ENCODE results near the gene PDGFRA. TPM values are rescaled to one million over a fixed set of nuclear protein-coding genes. Genes with fewer than 3 reads are reported as not detected.

PDGFRA gene
- total and polyA plus RNA-seq, 2 donors = 9.2 to 10.0 TPM

Other genes with a start within 250 kb of the PDGFRA start
- gene CHIC2, start 164.7 kb upstream of the PDGFRA start, total RNA-seq = 36.5 TPM
- gene CHIC2, start 164.7 kb upstream of the PDGFRA start, polyA plus RNA-seq = 25.9 TPM
- not detected for gene GSX2, start 129.1 kb upstream of the PDGFRA start, total RNA-seq
- gene GSX2, start 129.1 kb upstream of the PDGFRA start, polyA plus RNA-seq = 0.14 TPM

All from thymus (tissue), 2 donors.